Activated naive CD4-positive, alpha-beta T cell treated with anti-CD3 and anti-CD28 coated beads, Interleukin-2, amount 50 U/mL, for 72 hours (primary cell): ENCODE measurements around the gene GPATCH8. TPM values are rescaled to one million over a fixed set of nuclear protein-coding genes. Genes with fewer than 3 reads are reported as not detected.

Source experiments
- ATAC-seq, 2 donors: fragments of 150-1000 bp; cut with Tn5 transposase; 2 replicates each; pipeline ENCODE4 v1.10.0; 2021; ENCODE audit warnings: mild to moderate bottlenecking in 2 of 2, moderate library complexity in 2 of 2
- DNase-seq, 2 donors: peaks; one replicate each; pipeline ENCODE4 v3.0.0; 2021 to 2022; ENCODE audit warnings: low spot score in 2 of 2
- H3K27ac Mint-ChIP-seq, 2 donors: one replicate each; pipeline ENCODE4 v1.8.0; 2022; ENCODE audit warnings: mild to moderate bottlenecking in 2 of 2, mixed read lengths in 2 of 2
- H3K36me3 Mint-ChIP-seq, 2 donors: one replicate each; pipeline ENCODE4 v1.8.0; 2022; ENCODE audit warnings: mixed read lengths in 2 of 2
- H3K9me3 Mint-ChIP-seq, 2 donors: one replicate each; pipeline ENCODE4 v1.8.0; 2022; ENCODE audit warnings: mixed read lengths in 2 of 2
- total RNA-seq, 2 donors: library from RNA; stranded (reverse); gene quantifications; one replicate each; pipeline ENCODE4 v1.2.3, GENCODE V29; 2022

The GPATCH8 gene
- total RNA-seq, 2 donors from 2014 or later, result 39.3 to 46.2 TPM

GRCh38 chr17:44360144-44360533 is 143.1 kb downstream of the GPATCH8 start:
- H3K36me3 Mint-ChIP-seq, result no peaks in the 10 kb centered on the region

GRCh38 chr17:44359458-44360143 is 143.6 kb downstream of the GPATCH8 start:
- Mint-ChIP-seq H3K27ac (no peak overlapping the region), H3K9me3 (no peaks in the 10 kb centered on the region), H3K36me3 (no peaks in the 10 kb centered on the region)
- no peak for ATAC-seq
- DNase-seq, result no peak

More at GRCh38 chr17:44360144-44360533, 143.1 kb downstream of the GPATCH8 start:
- DNase-seq, result no peak
- ATAC-seq, result no peak
- H3K9me3 Mint-ChIP-seq, result no peaks in the 10 kb centered on the region
- H3K27ac Mint-ChIP-seq, result no peak overlapping the region

- ATAC-seq, result no peak
- no peak overlapping the region for H3K27ac Mint-ChIP-seq
- H3K36me3 Mint-ChIP-seq, result no peaks in the 10 kb centered on the region
- DNase-seq, result no peak
- H3K9me3 Mint-ChIP-seq, result no peaks in the 10 kb centered on the region
Measured at GRCh38 chr17:44359006-44359405, 144.2 kb downstream of the GPATCH8 start.

- Mint-ChIP-seq H3K27ac (no peak overlapping the region), H3K9me3 (no peaks in the 10 kb centered on the region), H3K36me3 (no peaks in the 10 kb centered on the region)
- DNase-seq (no peak), ATAC-seq (no peak)
Measured at GRCh38 chr17:44358066-44358465, 145.1 kb downstream of the GPATCH8 start.

GRCh38 chr17:44356241-44356640 is 147.0 kb downstream of the GPATCH8 start:
- Mint-ChIP-seq H3K27ac (no peak overlapping the region), H3K9me3 (no peaks in the 10 kb centered on the region), H3K36me3 (no peaks in the 10 kb centered on the region)
- no peak for DNase-seq
- ATAC-seq, result no peak

DNA sequence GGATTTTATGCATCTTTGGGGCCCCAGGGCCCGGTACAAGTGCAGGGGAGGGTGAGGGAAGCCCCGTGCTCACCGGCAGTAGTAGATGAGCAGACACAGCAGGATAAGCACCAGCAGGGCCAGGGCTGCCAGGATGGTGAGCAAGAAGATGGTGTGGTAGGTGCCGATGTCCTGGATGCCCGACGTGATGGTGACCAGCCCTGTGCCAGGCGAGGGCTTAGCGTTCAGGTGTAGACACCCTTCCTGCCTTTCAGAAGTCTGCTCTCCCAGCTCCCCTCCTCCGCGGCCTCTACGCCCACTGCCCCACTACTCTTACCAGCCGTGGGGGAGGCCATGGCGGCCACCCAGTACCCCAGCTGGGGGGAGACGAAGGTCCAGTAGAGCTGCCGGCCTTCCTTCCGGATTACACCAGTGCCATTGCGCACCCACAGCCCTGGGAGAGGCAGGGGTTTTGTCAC is 147.5 kb downstream of the GPATCH8 start:
- ATAC-seq, result no peak
- H3K27ac Mint-ChIP-seq, result no peak overlapping the region
- H3K36me3 Mint-ChIP-seq, result no peaks in the 10 kb centered on the region
- DNase-seq, result no peak
- H3K9me3 Mint-ChIP-seq, result no peaks in the 10 kb centered on the region

DNA sequence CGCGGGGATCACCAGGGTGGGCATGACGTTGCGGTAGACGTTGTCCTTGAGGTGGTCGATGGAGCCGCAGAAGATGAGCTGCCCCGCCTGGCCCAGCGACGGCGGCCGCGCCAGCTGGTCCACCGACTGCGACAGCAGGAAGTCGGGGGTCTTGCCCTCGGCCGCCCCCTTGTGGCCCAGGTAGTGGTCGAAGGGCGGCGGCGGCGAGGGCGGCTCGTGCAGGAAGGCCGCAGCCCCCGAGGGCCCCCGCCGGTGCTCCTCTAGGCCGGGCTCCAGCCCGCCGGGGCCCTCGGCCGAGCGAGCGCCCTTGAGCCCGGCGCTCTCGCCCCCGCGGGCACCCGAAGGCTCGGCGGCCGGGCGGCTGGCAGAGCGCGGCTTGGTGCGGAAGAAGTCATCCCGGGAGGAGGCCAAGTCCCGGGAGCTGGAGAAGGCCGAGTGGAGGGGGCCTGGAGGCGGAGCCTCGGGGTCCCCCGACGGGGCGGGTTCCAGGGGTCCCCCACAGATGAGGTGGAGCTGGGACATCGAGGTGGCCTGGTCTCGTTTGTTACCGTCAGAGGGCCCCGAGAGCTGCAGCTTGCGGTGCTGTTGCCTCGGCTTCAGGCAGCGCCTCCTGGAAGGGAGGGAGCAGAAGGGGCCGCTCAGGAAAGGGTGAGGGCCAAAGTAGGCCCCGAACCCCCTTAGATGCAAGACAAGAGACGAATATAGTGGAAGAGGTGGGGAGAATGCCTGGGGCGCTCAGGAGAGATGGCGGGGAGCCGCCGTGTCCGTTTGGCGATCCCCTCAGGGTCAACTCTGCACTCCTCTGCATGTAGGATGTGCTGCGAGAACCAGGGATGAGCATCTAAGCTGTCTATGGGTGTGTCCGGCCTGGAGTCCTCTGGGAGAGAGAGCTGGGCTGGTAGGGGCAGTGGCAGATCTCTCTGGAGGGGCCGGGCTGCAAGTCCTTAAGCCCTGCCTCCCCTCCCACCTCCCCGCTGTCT is 148.3 kb downstream of the GPATCH8 start:
- DNase-seq (peak in 1 of 2 donors; percentile 69), ATAC-seq (peak in 1 of 2 donors; percentile 56)
- H3K9me3 Mint-ChIP-seq, result no peaks in the 10 kb centered on the region
- H3K27ac Mint-ChIP-seq, result no peak overlapping the region
- no peaks in the 10 kb centered on the region for H3K36me3 Mint-ChIP-seq

GRCh38 chr17:44353672-44354331 is 149.4 kb downstream of the GPATCH8 start:
- Mint-ChIP-seq H3K36me3 (no peaks in the 10 kb centered on the region), H3K27ac (no peak overlapping the region), H3K9me3 (no peaks in the 10 kb centered on the region)
- no peak for DNase-seq
- peak; percentile 16 to 40 for ATAC-seq

GRCh38 chr17:44352828-44353671 is 150.2 kb downstream of the GPATCH8 start:
- no peak overlapping the region for H3K27ac Mint-ChIP-seq
- no peak for ATAC-seq

DNA sequence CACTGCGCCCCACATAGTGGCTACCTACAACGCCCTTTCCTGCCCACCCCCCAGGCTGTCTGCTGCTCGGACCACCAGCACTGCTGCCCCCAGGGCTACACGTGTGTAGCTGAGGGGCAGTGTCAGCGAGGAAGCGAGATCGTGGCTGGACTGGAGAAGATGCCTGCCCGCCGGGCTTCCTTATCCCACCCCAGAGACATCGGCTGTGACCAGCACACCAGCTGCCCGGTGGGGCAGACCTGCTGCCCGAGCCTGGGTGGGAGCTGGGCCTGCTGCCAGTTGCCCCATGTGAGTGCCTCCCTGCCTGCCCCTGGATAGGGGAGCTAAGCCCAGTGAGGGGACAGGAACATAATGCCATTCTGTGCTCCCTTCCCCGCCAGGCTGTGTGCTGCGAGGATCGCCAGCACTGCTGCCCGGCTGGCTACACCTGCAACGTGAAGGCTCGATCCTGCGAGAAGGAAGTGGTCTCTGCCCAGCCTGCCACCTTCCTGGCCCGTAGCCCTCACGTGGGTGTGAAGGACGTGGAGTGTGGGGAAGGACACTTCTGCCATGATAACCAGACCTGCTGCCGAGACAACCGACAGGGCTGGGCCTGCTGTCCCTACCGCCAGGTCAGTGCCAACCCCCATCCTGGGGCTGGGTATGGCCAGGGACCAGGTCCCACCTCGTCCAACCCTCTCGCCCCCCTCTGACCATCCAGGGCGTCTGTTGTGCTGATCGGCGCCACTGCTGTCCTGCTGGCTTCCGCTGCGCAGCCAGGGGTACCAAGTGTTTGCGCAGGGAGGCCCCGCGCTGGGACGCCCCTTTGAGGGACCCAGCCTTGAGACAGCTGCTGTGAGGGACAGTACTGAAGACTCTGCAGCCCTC is 151.0 kb downstream of the GPATCH8 start:
- no peak overlapping the region for H3K27ac Mint-ChIP-seq
- no peaks in the 10 kb centered on the region for H3K36me3 Mint-ChIP-seq
- ATAC-seq (no peak), DNase-seq (no peak)
- no peaks in the 10 kb centered on the region for H3K9me3 Mint-ChIP-seq

More at GRCh38 chr17:44352828-44353671, 150.2 kb downstream of the GPATCH8 start:
- Mint-ChIP-seq H3K9me3 (no peaks in the 10 kb centered on the region), H3K36me3 (no peaks in the 10 kb centered on the region)
- no peak for DNase-seq

DNA sequence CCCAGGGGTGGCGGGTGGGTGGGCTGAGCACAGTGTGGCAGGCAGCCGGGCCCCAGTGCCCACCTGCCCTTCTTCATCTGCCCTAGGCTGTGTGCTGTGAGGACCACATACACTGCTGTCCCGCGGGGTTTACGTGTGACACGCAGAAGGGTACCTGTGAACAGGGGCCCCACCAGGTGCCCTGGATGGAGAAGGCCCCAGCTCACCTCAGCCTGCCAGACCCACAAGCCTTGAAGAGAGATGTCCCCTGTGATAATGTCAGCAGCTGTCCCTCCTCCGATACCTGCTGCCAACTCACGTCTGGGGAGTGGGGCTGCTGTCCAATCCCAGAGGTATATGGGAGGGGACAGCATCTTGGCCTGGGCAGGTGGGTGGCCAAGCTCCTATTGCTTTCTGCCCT is 151.7 kb downstream of the GPATCH8 start:
- ATAC-seq (no peak), DNase-seq (no peak)
- no peak overlapping the region for H3K27ac Mint-ChIP-seq
- H3K36me3 Mint-ChIP-seq, result no peaks in the 10 kb centered on the region
- no peaks in the 10 kb centered on the region for H3K9me3 Mint-ChIP-seq

DNA sequence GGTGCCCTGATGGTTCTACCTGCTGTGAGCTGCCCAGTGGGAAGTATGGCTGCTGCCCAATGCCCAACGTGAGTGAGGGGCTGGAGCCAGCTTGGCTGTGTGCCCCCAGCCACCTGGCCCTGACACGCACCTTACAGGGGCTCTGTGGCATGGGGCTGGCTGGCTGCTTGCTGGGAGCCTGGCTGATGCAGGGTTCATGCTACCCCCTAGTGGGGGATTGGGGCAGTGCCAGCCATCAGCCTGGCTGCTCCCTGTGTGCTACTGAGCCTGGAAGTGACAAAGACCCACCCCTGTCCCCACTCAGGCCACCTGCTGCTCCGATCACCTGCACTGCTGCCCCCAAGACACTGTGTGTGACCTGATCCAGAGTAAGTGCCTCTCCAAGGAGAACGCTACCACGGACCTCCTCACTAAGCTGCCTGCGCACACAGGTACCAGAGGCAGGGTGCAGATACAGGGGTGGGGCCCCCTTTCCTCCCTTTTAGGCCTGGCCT is 152.4 kb downstream of the GPATCH8 start:
- H3K27ac Mint-ChIP-seq, result no peak overlapping the region
- no peaks in the 10 kb centered on the region for H3K9me3 Mint-ChIP-seq
- ATAC-seq, result peak; percentile 54 to 80
- DNase-seq, result peak; percentile 69 to 83
- no peaks in the 10 kb centered on the region for H3K36me3 Mint-ChIP-seq

GRCh38 chr17:44349553-44350070 is 153.6 kb downstream of the GPATCH8 start:
- H3K9me3 Mint-ChIP-seq, result no peaks in the 10 kb centered on the region
- peaks cover 0 to 8% of the 10 kb centered on the region in 2 donors for H3K36me3 Mint-ChIP-seq
- DNase-seq (no peak), ATAC-seq (no peak)
- H3K27ac Mint-ChIP-seq, result no peak overlapping the region

- DNase-seq, result no peak
- ATAC-seq, result no peak
- Mint-ChIP-seq H3K9me3 (no peaks in the 10 kb centered on the region), H3K36me3 (peaks cover 0 to 8% of the 10 kb centered on the region in 2 donors), H3K27ac (peak overlapping the region in 1 of 2 donors; percentile 46)
Measured at GRCh38 chr17:44348988-44349364, 154.2 kb downstream of the GPATCH8 start.
